Lower leg skin (tissue), 4 donors: ENCODE results near the gene FRMD1. TPM values are rescaled to one million over a fixed set of nuclear protein-coding genes. Genes with fewer than 3 reads are reported as not detected.

ENCODE experiments used
- DNase-seq, 2 donors: peaks; one replicate each; pipeline ENCODE4 v3.0.0-alpha.2; 2019; ENCODE audit warnings: low spot score in 2 of 2
- H3K4me3 ChIP-seq: fragments of 200-600 bp; sonication (generic); 2 replicates; pipeline ENCODE4 v1.5.1; 2017; ENCODE audit warnings: mild to moderate bottlenecking, low read depth; ENCODE audit not compliant: poor library complexity, severe bottlenecking
- POLR2A ChIP-seq, 2 donors: fragments of 450-650 bp; IDR thresholded peaks; one replicate each; pipeline ENCODE4 v1.6.1; 2016 to 2017; ENCODE audit warnings: antibody characterized with exemption in 2 of 2, mild to moderate bottlenecking in 1 of 2, moderate library complexity in 1 of 2
- WGBS, 2 donors: methylation state at CpG; one replicate each; pipeline ENCODE4 v1.1.5; 2018; 5-methylcytosine and 5-hydroxymethylcytosine counted together
- intact Hi-C: fragments of 100-400 bp; cut with DNase I; formaldehyde crosslinking; loops from one replicate; pipeline ENCODE4 v1.15.0; 2023; ENCODE audit warnings: low total_unique reads
- total RNA-seq, 4 donors: library from RNA; depleted of rRNA; stranded (reverse); fragments of >200 nt; gene quantifications; one replicate each; pipeline ENCODE4 v1.1.0, GENCODE V29; 2016
- TF ChIP-seq, protein P1 (sequence below), 3 donors: fragments of 450-650 bp; IDR thresholded peaks; one replicate each; pipeline ENCODE4 v1.5.1; 2016; ENCODE audit warnings: antibody characterized with exemption in 3 of 3, mild to moderate bottlenecking in 3 of 3, moderate library complexity in 2 of 3

Gene FRMD1
- total RNA-seq, 4 donors from 2014 or later: 0.32 to 1.2 (median 0.72) TPM

DNA sequence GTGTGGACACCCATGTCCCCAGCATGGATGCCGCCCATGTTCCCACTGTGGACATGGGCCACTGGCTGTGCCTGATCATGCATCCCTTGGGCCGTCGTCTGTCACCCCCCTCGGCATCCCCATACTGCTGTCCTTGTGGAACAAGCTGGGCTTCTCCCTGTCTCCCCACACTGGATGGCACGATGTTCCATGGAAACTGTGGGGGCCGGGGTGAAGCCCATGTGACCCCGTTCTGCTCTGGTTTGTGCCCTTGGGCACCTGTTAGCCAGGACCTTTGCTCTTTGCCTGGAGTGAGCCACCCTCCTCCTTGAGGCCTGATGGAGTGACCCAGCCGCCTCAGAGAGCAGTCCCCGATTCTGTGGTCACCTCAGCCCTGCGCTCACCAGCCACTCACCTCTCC lies 7.6 kb upstream of the FRMD1 start:
- no peak overlapping the region for H3K4me3 ChIP-seq
- 91 to 94% methylated on average over 10 of the region's 10 CpGs for WGBS, 2 donors
- intact Hi-C loops: no loop called here
- no peak for TF ChIP-seq POLR2A (IDR thresholded peaks at IDR 0.05)
- TF ChIP-seq, protein P1, sequence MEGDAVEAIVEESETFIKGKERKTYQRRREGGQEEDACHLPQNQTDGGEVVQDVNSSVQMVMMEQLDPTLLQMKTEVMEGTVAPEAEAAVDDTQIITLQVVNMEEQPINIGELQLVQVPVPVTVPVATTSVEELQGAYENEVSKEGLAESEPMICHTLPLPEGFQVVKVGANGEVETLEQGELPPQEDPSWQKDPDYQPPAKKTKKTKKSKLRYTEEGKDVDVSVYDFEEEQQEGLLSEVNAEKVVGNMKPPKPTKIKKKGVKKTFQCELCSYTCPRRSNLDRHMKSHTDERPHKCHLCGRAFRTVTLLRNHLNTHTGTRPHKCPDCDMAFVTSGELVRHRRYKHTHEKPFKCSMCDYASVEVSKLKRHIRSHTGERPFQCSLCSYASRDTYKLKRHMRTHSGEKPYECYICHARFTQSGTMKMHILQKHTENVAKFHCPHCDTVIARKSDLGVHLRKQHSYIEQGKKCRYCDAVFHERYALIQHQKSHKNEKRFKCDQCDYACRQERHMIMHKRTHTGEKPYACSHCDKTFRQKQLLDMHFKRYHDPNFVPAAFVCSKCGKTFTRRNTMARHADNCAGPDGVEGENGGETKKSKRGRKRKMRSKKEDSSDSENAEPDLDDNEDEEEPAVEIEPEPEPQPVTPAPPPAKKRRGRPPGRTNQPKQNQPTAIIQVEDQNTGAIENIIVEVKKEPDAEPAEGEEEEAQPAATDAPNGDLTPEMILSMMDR (IDR thresholded peaks at IDR 0.05): no peak
- no peak for DNase-seq

DNA sequence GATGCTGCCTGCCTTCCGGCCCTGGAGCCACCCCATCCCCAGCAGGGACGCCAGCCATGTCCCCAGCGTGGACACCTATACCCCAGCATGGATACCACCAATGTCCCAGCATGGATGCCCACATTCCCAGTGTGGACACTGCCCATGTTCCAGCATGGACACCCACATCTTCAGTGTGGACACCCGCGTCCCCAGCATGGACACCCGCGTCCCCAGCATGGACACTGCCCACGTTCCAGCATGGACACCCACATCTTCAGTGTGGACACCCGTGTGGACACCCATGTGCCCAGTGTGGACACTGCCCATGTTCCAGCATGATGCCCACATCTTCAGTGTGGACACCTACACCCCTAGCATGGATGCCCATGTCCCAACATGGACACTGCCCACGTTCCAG lies 7.1 kb upstream of the FRMD1 start:
- intact Hi-C loops: no loop called here
- no peak for DNase-seq
- H3K4me3 ChIP-seq: no peak overlapping the region
- 88 to 99% methylated on average over 2 to 10 of the region's 10 CpGs for WGBS, 2 donors
- TF ChIP-seq POLR2A (IDR thresholded peaks at IDR 0.05): no peak
- TF ChIP-seq, protein P1 (IDR thresholded peaks at IDR 0.05): no peak

DNA sequence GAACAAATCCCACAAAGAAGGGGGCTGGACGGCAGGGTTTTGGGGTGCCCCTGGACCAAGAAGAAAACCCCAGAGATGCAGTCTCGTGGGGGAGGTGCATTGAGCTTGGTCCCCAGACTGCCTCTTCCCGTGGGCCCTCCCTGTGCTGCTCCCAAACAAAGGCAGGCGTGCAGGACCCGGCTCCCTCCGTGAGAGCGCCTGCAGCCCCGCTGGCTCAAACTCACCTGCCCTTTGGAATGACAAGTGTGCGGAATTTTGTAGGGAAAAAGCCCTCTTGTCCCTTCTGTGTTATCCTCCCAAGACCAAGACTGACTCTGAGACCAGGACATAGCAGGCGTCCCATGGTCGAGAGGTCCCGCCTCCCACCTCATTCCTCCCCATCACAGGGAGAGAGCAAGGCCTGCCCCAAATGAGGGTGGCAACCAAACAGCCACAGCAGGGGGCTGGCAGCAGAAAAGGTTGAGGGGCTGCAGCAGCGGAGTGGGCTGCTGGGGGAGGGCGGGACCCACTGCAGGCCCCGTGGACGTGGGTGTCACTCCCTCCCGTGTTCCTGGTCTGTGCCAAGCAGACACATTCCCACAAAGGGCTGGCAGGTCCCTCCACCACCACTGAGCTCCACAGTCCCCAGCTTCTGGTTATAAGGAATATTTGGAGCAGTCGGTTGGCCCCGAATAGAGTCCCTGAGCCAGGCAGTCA lies 5.6 kb upstream of the FRMD1 start:
- intact Hi-C loops: no loop called here
- no peak overlapping the region for H3K4me3 ChIP-seq
- no peak for TF ChIP-seq POLR2A (IDR thresholded peaks at IDR 0.05)
- TF ChIP-seq, protein P1 (IDR thresholded peaks at IDR 0.05): no peak
- no peak for DNase-seq
- WGBS, 2 donors: 84 to 87% methylated on average over 17 to 19 of the region's 19 CpGs

DNA sequence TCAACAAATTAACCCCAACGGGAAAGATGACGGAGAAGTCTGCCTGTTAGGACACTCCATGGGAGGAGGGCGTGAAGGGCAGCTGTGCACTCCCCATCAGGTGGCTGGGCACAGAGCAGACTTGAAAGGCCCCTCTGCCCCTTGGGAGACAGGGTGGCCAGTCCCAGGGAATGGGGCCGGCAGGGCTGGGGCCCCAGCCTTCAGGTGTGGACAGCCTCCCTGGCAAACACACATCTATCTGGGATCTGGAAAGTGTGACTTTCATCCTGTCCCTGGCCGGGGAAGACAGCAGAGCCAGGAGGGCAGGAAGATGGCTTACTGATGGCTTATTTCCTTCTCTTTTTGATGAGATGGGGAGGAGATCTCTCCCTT lies 4.5 kb upstream of the FRMD1 start:
- WGBS, 2 donors: 58 to 59% methylated on average over 5 of the region's 5 CpGs
- no peak for TF ChIP-seq POLR2A (IDR thresholded peaks at IDR 0.05)
- no peak overlapping the region for H3K4me3 ChIP-seq
- DNase-seq: no peak
- intact Hi-C loops: no loop called here

DNA sequence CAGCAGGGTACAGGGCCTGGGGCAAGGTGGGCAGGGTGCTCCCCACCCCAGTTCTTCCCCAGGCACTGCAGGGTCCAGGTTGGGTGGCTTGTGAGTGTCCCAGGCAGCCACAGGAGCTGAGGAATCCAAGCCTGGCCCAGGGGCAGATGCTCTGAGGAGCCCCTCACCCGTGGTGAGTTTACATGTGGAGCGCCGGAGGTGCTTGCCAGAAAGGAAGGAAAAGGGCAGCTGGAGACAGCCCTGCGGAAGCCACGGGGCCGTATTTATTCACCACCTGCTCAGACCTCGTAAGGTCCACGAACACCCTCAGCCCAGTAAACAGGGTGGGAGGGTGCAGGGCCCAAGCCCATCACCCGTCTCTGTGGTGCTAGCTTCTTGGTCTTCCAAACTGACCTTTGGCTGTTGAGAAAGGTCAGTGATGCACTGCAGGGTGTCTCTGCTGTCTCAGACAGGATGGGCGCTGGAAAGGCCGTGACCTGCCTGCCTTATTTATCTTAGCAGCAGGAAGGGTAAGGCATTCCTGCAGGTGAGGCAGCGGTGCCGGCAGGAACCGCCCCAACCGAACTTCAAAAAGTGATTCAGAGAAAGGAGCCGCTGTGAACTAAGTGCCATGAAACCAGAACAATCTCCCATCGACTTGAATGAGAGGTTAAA lies 4.0 kb upstream of the FRMD1 start:
- intact Hi-C loops: no loop called here
- no peak for DNase-seq
- no peak overlapping the region for H3K4me3 ChIP-seq
- TF ChIP-seq POLR2A (IDR thresholded peaks at IDR 0.05): no peak
- WGBS, 2 donors: 61 to 67% methylated on average over 17 of the region's 17 CpGs

DNA sequence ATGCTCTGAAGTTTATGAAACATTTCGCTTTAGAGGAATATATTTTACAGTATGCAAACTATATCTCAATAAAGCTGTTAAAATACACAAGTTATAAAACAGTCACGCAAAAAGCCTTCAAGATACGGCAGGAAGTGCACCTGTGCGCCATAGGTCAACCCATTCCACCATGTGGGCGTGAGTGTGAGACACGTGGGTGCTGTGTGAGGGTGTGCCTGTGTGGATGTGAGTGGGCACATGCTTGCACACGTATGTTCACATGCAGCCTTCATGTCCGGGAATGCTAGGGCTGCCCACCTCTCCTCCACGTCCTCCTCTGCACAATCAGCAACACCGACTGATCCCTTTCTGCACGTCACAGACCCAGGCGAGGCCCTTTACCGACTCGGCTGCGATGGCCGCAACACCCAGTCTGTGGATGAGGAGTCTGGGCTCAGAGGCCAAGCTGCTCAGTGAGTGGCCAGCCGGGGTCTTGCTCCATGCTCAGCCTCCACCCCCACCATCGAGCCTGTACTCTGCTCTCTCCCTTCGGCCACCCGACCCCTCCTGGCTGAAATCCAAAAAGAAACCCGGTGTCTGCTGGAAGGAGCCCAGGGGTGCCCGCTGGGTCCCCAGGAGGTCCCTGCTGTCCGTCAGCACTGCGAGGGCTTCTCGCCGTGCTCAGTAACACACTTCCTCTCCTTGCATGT lies 3.0 kb upstream of the FRMD1 start:
- no peak for DNase-seq
- TF ChIP-seq, protein P1 (IDR thresholded peaks at IDR 0.05): no peak
- no peak for TF ChIP-seq POLR2A (IDR thresholded peaks at IDR 0.05)
- 86 to 87% methylated on average over 26 of the region's 26 CpGs for WGBS, 2 donors
- no peak overlapping the region for H3K4me3 ChIP-seq
- intact Hi-C loops: no loop called here
